K562 (cell line): ENCODE results near the gene INSR.

Source experiments
- ARNT ChIP-seq, 2 experiments: fragments of 450-650 bp; IDR thresholded peaks; 2 replicates each; pipeline ENCODE4 v1.6.1; 2016; ENCODE audit warnings: mild to moderate bottlenecking in 1 of 2
- FOS ChIP-seq: IDR thresholded peaks from 3 replicates; pipeline ENCODE4 v1.6.1; 2011; ENCODE audit not compliant: insufficient read length; ENCODE audit errors: extremely low read depth
- NCOA6 ChIP-seq: fragments of 450-650 bp; IDR thresholded peaks from 2 replicates; pipeline ENCODE4 v1.6.1; 2017; ENCODE audit warnings: mild to moderate bottlenecking
- SNRNP70 ChIP-seq: fragments of 200-400 bp; formaldehyde crosslinking; optimal IDR thresholded peaks from 2 replicates; pipeline ENCODE3; 2017; ENCODE audit warnings: low read depth, low read length
- SPI1 ChIP-seq: IDR thresholded peaks from 2 replicates; pipeline ENCODE4 v1.6.1; 2011; ENCODE audit warnings: low read depth, low read length, control low read depth, borderline replicate concordance
- ZBTB17 ChIP-seq: fragments of 450-650 bp; formaldehyde crosslinking; IDR thresholded peaks from 2 replicates; pipeline ENCODE4 v1.4.0; 2020; ENCODE audit warnings: mild to moderate bottlenecking
- TF ChIP-seq, protein P1 (sequence below): sonication (generic); formaldehyde crosslinking; IDR thresholded peaks from 2 replicates; pipeline ENCODE4 v1.8.1; 2022; ENCODE audit warnings: missing genetic modification reagents
- TF ChIP-seq, protein P2 (sequence below), 3 experiments: IDR thresholded peaks in 2 of 3; conservative IDR thresholded peaks in 1 of 3; 2 replicates each; pipeline ENCODE4 v1.5.1; 2011 to 2012; ENCODE audit warnings: low read length in 3 of 3, mild to moderate bottlenecking in 3 of 3, control low read depth in 2 of 3, improper control_type of control experiment in 1 of 3, inconsistent platforms in 1 of 3, low read depth in 1 of 3, mixed read lengths in 1 of 3, moderate library complexity in 1 of 3; ENCODE audit not compliant: insufficient read depth in 2 of 3

DNA sequence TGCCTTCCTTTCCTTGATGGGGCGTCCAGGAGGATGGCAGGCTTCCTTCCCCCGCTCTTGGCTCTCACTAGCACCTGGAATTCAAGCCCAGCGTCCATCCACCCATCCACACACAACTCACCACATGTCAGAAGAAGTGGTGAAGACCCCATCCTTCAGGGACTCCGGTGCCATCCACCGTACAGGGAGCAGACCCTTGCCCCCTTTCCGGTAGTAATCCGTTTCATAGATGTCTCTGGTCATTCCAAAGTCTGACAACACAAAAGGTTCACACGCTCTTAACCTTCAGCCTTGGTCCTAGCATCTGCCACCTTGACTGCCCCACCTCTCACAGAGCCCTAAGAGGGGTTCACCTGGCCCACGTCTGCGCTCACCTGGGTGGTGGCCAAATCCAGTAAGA lies 173.7 kb downstream of the INSR start:
- TF ChIP-seq ARNT (IDR thresholded peaks at IDR 0.05) (no peak), SPI1 (no peak), FOS (no peak), ZBTB17 (CRISPR knock-in tag) (no peak), SNRNP70 (no peak), NCOA6 (no peak)
- TF ChIP-seq, protein P1, sequence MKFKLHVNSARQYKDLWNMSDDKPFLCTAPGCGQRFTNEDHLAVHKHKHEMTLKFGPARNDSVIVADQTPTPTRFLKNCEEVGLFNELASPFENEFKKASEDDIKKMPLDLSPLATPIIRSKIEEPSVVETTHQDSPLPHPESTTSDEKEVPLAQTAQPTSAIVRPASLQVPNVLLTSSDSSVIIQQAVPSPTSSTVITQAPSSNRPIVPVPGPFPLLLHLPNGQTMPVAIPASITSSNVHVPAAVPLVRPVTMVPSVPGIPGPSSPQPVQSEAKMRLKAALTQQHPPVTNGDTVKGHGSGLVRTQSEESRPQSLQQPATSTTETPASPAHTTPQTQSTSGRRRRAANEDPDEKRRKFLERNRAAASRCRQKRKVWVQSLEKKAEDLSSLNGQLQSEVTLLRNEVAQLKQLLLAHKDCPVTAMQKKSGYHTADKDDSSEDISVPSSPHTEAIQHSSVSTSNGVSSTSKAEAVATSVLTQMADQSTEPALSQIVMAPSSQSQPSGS (CRISPR knock-in tag), result no peak
- TF ChIP-seq, protein P2, sequence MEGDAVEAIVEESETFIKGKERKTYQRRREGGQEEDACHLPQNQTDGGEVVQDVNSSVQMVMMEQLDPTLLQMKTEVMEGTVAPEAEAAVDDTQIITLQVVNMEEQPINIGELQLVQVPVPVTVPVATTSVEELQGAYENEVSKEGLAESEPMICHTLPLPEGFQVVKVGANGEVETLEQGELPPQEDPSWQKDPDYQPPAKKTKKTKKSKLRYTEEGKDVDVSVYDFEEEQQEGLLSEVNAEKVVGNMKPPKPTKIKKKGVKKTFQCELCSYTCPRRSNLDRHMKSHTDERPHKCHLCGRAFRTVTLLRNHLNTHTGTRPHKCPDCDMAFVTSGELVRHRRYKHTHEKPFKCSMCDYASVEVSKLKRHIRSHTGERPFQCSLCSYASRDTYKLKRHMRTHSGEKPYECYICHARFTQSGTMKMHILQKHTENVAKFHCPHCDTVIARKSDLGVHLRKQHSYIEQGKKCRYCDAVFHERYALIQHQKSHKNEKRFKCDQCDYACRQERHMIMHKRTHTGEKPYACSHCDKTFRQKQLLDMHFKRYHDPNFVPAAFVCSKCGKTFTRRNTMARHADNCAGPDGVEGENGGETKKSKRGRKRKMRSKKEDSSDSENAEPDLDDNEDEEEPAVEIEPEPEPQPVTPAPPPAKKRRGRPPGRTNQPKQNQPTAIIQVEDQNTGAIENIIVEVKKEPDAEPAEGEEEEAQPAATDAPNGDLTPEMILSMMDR (IDR thresholded peaks at IDR 0.05 in 2 of 3, conservative IDR thresholded peaks at IDR 0.05 in 1 of 3; ENCODE audit: insufficient read depth in 2 of 3, low read depth in 1 of 3, low read length in 3 of 3), result no peak
